ENCODE data around the gene SULT1C2.
"Not testable (repeated sequence)": the region's sequence is repeated elsewhere in the genome, so short reads cannot be mapped to it uniquely, and the experiment has no call there.

SULT1C2 gene

GRCh38 chr2:108288534-108289106 lies at the start of gene SULT1C2:
Gene SULT1C2, plus strand, starts transcription at chr2:108288895. Its CDS starts 4,773 bp downstream, at chr2:108293668.
- no peak for DNase-seq (ENCODE audit: low read depth in 4 of 4, low spot score in 1 of 4)

DNA sequence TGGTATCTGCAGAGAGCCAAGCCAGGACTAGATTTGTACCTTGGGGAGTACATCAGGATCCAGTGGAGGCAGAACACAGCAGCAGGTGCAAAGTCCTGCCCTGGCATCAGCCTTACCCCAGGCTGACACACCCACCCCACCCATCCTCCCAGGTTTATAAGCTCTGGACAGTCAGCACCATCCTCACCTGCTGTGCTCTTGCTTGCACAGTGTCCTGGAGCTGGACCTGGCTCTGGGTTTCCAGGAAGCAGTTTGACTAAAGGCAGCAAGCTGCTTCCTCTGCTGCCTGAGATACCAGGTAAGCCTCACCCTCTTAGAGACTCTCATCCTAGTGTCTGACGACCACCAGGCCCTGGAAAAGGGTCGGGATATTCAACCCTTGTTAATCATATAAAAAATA lies 48.9 kb upstream of the SULT1C2 start, which contains the start of gene SULT1C3:
TSS of gene SULT1C3 (plus strand) at position 183 of the 400 bp plus-strand sequence. CDS start 7,227 bp downstream, outside the sequence.
- no peak for DNase-seq (ENCODE audit: low read depth in 4 of 4, low spot score in 1 of 4)

GRCh38 chr2:108240966-108241365 lies 47.7 kb upstream of the SULT1C2 start:
- no peak for DNase-seq (ENCODE audit: low read depth in 4 of 4, low spot score in 1 of 4)

GRCh38 chr2:108243566-108243965 lies 45.1 kb upstream of the SULT1C2 start:
- DNase-seq (ENCODE audit: low read depth in 4 of 4, low spot score in 1 of 4): no peak

- no peak for DNase-seq (ENCODE audit: low read depth in 4 of 4, low spot score in 1 of 4)
Observed at GRCh38 chr2:108244667-108245414, 43.9 kb upstream of the SULT1C2 start.

DNA sequence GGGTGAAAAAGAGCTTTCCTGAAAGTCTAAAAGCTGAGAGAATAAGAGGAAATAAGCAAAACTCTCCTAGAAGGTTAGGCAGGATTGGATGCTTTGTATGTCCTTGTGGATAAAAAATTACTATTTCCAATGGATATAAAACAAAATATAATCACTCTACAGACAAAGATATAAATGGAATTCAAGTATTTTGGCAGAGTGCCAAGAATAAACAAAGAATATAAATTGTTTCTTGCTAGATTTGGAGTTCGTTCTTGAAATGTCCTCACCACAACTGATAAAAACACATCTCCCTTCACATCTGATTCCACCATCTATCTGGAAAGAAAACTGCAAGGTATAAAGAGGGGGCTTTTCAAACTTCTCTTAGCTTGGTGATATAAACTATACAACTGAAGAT lies 35.6 kb upstream of the SULT1C2 start:
- DNase-seq (ENCODE audit: low read depth in 4 of 4, low spot score in 1 of 4): no peak

DNA sequence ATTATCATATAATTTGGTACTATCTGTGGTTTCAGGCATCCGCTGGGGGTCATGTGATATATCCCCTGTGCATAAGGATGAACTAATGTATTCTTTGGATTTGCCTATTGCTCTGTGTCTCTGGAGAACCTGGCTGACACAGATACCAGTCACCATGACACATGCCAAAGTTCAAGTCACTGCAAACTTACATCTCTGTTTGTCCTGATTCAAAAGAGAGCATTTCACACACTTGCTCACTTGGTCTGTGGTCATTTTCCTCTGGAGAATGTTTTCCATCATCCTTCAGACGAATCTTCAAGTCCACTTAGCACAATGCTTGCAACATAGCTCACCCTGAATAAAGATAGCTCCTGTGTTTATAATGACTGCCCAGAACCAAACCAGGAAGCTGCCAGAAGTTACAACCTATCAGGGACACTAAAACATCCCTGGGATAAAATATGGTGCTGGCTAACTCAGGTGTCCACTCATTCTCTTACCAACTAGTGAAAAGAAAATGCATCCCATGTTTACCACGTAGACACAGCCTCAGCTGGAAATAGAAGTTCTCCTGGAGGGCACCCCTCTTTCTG lies 30.9 kb upstream of the SULT1C2 start:
- DNase-seq (ENCODE audit: low read depth in 4 of 4, low spot score in 1 of 4): no peak

- DNase-seq (ENCODE audit: low read depth in 4 of 4, low spot score in 1 of 4): no peak
Observed at GRCh38 chr2:108260773-108261172, 27.9 kb upstream of the SULT1C2 start.

DNA sequence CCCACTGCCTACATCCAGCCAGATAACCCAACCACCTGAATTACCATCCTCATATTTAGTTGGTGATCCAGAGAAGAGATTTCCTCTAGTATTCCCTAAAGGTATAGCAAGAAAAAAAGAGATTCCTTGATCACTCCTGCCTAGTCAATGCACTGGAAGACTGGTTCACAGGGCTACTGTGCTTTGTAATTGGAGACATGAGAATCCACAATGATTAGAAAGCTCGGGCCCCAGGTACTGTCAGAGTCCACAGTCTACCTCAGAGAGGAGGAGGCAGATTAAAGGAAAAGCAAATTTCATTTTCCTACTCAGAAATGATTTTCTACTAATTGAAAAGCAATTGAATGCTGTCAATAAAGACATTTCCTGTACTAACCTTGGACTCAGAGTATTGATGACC lies 26.7 kb upstream of the SULT1C2 start:
- DNase-seq (ENCODE audit: low read depth in 4 of 4, low spot score in 1 of 4): no peak

GRCh38 chr2:108263401-108263800 lies 25.3 kb upstream of the SULT1C2 start:
- no peak for DNase-seq (ENCODE audit: low read depth in 4 of 4, low spot score in 1 of 4)

GRCh38 chr2:108266218-108266617 lies 22.5 kb upstream of the SULT1C2 start:
- no peak for DNase-seq (ENCODE audit: low read depth in 4 of 4, low spot score in 1 of 4)

DNA sequence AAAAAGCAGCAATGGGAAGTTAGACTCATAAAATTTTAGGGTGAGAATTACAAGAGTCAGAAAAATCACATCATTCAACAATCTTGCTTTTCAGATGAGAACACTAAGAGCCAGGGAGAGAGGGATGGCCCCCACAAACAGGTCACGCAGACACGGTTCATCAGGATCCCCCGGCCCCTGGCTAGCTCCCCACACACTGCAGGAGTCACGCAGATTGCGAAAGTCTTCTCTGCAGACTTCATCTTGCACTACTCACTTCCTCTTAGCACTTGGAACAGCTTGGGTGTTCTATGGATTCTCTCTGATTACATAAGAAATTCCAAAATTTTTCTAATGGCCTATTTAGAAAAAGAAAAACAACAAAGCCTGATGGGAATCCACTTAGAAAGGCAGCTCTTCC lies 21.6 kb upstream of the SULT1C2 start:
- DNase-seq (ENCODE audit: low read depth in 4 of 4, low spot score in 1 of 4): no peak

GRCh38 chr2:108268001-108268400 lies 20.7 kb upstream of the SULT1C2 start:
- no peak for DNase-seq (ENCODE audit: low read depth in 4 of 4, low spot score in 1 of 4)

DNA sequence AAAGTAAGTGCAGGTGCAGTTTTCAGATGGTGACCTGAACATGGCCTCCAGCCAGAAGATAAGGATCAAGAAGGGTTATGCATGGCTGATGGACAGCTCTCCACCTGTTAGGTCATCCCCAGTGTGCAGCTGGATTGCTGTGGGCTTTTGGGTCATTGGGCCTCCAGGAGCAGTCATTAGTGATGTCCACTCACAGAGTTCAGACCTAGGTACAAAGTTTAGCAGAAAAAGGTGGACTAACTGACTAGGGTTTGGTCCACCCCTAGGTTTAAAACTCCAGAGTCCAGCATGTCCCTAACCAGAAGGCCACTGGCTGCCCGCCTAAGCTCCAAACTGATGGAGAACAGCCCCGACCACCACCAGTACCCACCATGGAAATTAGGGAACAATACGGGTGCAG lies 18.3 kb upstream of the SULT1C2 start:
- no peak for DNase-seq (ENCODE audit: low read depth in 4 of 4, low spot score in 1 of 4)

DNA sequence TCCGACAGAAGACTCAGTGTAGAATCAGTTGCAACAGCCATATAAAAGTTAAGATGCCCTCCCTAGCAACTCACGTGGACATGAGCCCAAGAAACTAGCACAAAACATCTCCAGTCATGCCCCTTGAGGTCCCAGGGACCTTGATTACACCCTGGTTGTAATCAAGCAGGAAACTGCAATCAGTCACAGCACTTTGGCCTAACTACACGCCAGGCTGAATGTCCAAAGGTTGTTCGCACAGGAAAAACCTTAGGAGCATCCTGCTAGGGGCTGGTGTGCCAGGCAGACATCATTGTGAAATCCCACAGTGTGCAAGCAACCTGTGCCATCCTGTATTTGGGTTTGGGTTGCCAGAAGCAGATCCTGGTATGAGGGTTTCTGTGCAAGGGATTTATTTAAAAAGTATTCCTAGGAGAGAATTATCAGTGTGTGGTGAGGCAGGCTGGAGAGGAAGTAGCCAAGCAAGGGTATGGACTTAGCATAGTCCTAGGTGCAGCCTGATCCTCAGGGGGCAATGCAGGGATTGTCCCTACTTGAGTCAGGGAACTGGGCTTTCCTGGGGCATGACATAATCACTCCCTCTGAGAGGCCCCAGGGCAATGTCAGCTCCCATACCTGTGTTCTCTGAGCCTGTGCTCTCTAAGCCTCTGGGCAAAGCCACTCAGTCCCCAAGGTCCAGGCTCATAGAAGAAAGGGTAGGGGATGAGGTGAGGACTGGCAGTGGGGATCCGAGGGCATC lies 17.8 kb upstream of the SULT1C2 start:
- DNase-seq (ENCODE audit: low read depth in 4 of 4, low spot score in 1 of 4): no peak

- no peak for DNase-seq (ENCODE audit: low read depth in 4 of 4, low spot score in 1 of 4)
Observed at GRCh38 chr2:108271691-108272253, 16.9 kb upstream of the SULT1C2 start.

GRCh38 chr2:108278631-108279030 lies 10.1 kb upstream of the SULT1C2 start:
- DNase-seq (ENCODE audit: low read depth in 4 of 4, low spot score in 1 of 4): no peak

GRCh38 chr2:108279468-108279867 lies 9.2 kb upstream of the SULT1C2 start:
- DNase-seq (ENCODE audit: low read depth in 4 of 4, low spot score in 1 of 4): no peak

DNA sequence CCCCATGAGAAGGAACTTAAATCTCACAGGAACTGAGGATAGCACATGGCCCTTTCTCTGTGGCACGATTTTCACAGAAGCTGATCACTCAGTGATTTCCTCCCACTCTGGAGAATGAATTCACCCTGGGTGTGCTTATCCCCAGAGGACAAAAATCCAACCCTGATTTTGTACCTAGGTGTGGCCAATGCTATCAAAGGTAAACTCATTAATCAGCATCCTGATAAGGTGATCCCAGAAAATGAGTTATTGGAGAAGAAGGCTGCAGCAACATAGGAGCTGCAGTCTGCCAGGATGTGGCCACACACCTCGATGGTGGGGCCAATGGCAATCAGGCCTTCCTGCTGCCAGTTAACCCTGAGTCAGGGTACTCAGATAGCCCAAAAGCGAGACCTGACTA lies 8.2 kb upstream of the SULT1C2 start:
- DNase-seq (ENCODE audit: low read depth in 4 of 4, low spot score in 1 of 4): no peak

- not testable (repeated sequence) for DNase-seq (ENCODE audit: low read depth in 4 of 4, low spot score in 1 of 4)
Observed at GRCh38 chr2:108284566-108284965, 4.1 kb upstream of the SULT1C2 start.

GRCh38 chr2:108285616-108286015 lies 3.1 kb upstream of the SULT1C2 start:
- no peak for DNase-seq (ENCODE audit: low read depth in 4 of 4, low spot score in 1 of 4)
